GM12801 (cell line): ENCODE data around the gene DDX42.

Experiments used
- CTCF ChIP-seq: IDR thresholded peaks from one replicate; pipeline ENCODE4 v1.5.1; 2011; ENCODE audit warnings: control low read depth; ENCODE audit not compliant: insufficient read length; ENCODE audit errors: extremely low read depth

Gene DDX42

GRCh38 chr17:63800783-63801182 is 26.8 kb downstream of the DDX42 start:
- TF ChIP-seq CTCF: no peak

- no peak for TF ChIP-seq CTCF
Measured at GRCh38 chr17:63804328-63804727, 30.4 kb downstream of the DDX42 start.

- TF ChIP-seq CTCF: no peak
Measured at GRCh38 chr17:63805591-63805990, 31.6 kb downstream of the DDX42 start.

- TF ChIP-seq CTCF: no peak
Measured at GRCh38 chr17:63809970-63810369, 36.0 kb downstream of the DDX42 start.

- TF ChIP-seq CTCF: no peak
Measured at GRCh38 chr17:63816123-63816522, 42.2 kb downstream of the DDX42 start.

GRCh38 chr17:63816669-63817068 is 42.7 kb downstream of the DDX42 start:
- TF ChIP-seq CTCF: no peak

- TF ChIP-seq CTCF: no peak
Measured at GRCh38 chr17:63817736-63818385, 43.9 kb downstream of the DDX42 start.
